ENCODE data around the gene LRP1B. TPM values are rescaled to one million over a fixed set of nuclear protein-coding genes. Genes with fewer than 3 reads are reported as not detected.

LRP1B gene
- total and polyA plus RNA-seq, 8 donors = 0.03 to 1.6 (median 0.84) TPM

DNA sequence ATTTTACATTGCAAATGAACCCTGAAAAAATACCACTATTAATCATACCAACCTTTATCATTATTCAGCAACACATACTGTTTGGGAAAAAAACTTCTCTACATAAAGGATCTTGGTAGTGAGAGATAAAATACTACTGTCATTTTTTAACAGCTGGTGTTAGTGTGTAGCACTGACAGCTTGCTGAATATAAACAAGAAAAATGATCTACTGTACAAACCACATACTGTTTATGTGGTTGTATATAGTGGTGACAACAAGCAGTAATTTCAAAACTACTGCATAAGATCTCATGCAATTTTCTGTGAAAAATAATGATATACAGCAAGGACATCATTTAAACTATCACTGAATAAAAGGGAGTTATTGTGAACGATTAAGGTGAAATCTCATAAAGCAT lies 601.2 kb downstream of the LRP1B start:
- no peak for DNase-seq

DNA sequence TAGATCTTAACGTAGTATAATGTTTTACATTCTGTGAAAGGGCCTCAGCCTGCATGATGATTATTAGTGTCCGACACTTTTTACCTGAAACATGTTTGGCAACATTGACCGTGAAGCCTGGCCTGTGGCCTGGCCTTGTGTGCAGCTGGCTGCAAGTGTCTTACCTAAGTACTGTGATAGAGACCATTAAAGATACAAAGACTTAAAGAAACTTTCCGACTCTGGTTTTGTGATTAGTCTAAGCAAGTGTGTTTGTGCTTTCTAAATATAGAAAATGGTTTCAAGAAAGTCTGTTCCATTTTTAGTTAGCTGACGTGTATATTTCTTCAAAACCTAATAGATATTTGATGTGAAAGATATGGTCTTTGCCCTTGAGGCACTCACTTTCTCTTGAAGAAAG lies 601.8 kb downstream of the LRP1B start:
- no peaks in the 10 kb centered on the region for H3K36me3 ChIP-seq
- no peaks in the 10 kb centered on the region for H3K4me1 ChIP-seq
- intact Hi-C loops (cut with DNase I) = no loop called here
- no peak overlapping the region for H3K27ac ChIP-seq
- no peaks in the 10 kb centered on the region for H3K27me3 ChIP-seq
- TF ChIP-seq, protein P1, sequence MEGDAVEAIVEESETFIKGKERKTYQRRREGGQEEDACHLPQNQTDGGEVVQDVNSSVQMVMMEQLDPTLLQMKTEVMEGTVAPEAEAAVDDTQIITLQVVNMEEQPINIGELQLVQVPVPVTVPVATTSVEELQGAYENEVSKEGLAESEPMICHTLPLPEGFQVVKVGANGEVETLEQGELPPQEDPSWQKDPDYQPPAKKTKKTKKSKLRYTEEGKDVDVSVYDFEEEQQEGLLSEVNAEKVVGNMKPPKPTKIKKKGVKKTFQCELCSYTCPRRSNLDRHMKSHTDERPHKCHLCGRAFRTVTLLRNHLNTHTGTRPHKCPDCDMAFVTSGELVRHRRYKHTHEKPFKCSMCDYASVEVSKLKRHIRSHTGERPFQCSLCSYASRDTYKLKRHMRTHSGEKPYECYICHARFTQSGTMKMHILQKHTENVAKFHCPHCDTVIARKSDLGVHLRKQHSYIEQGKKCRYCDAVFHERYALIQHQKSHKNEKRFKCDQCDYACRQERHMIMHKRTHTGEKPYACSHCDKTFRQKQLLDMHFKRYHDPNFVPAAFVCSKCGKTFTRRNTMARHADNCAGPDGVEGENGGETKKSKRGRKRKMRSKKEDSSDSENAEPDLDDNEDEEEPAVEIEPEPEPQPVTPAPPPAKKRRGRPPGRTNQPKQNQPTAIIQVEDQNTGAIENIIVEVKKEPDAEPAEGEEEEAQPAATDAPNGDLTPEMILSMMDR (IDR thresholded peaks at IDR 0.05) = no peak
- no peak overlapping the region for H3K4me3 ChIP-seq
- H3K9me3 ChIP-seq = no peaks in the 10 kb centered on the region
- ATAC-seq = no peak
- DNase-seq = peak in 1 of 4 donors; percentile 21

More for the DNA sequence above, 601.2 kb downstream of the LRP1B start:
- Histone ChIP-seq H3K27me3 (no peaks in the 10 kb centered on the region), H3K4me1 (no peaks in the 10 kb centered on the region), H3K4me3 (no peak overlapping the region), H3K9me3 (no peaks in the 10 kb centered on the region), H3K36me3 (no peaks in the 10 kb centered on the region), H3K27ac (no peak overlapping the region)
- no peak for ATAC-seq
- TF ChIP-seq, protein P1 (IDR thresholded peaks at IDR 0.05) = no peak
- intact Hi-C loops (cut with DNase I) = no loop called here

DNA sequence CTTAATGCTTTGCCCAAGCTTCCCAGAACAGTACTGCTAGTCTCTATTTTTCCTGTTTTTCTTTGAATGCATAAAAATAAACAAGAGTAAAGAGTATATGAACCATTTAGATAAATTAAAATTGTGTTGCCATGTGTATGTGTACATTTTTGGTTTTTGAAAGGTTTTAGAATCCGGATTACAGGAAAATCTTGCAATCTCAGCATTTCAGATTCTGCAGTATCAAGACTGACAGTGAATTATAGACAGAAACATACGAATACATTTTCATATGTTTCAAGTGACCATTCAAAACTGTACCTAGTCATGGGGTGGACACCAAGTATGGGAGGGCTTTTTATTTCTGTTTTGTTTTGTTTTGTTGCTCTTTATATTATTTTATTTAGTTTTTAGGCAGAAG lies 604.1 kb downstream of the LRP1B start:
- TF ChIP-seq, protein P1 (IDR thresholded peaks at IDR 0.05) = no peak
- H3K4me1 ChIP-seq = no peaks in the 10 kb centered on the region
- no peak for DNase-seq
- no peak overlapping the region for H3K27ac ChIP-seq
- ATAC-seq = no peak
- intact Hi-C loops (cut with DNase I) = no loop called here
- H3K4me3 ChIP-seq = no peak overlapping the region
- H3K36me3 ChIP-seq = no peaks in the 10 kb centered on the region
- no peaks in the 10 kb centered on the region for H3K27me3 ChIP-seq
- H3K9me3 ChIP-seq = no peaks in the 10 kb centered on the region

DNA sequence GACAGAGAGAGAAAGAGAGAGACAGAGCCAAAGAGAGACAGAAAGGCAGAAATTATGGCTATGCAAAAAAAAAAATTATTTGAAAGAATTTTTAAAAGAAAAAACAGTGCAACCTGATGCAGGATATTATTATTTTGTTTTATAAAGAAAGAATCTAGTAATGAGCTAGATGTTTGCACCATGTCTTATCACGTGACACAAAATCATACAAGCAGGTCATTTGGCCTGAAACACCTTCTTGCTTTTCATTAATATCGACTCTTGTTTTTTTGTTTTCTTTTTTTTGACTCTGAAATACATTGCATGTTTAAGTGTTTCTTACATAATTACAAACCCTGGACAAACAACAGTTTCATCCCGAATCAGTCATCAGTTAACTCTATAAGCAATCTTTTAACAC lies 606.0 kb downstream of the LRP1B start:
- Histone ChIP-seq H3K36me3 (no peaks in the 10 kb centered on the region), H3K9me3 (no peaks in the 10 kb centered on the region), H3K4me3 (no peak overlapping the region), H3K27me3 (no peaks in the 10 kb centered on the region), H3K27ac (no peak overlapping the region), H3K4me1 (no peaks in the 10 kb centered on the region)
- no peak for DNase-seq
- TF ChIP-seq, protein P1 (IDR thresholded peaks at IDR 0.05) = no peak
- intact Hi-C loops (cut with DNase I) = no loop called here
- ATAC-seq = no peak

DNA sequence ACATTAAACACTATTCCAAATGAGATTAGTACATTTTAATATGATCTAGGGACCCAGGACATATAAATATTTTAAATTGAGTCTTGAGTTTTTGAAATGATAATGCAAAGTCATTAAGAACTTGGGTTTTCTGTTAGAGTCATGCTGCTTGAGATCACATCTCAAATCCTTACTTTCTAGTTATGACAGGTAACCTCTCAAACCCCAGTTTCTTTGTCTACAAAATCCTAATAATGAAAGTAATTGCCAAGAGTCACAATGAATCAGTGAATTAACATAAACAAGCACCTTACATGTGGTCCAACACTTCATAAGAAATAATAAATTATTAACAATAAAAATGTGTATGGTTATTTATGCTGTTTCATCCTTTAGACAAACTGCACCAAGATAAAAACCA lies 607.6 kb downstream of the LRP1B start:
- TF ChIP-seq, protein P1 (IDR thresholded peaks at IDR 0.05) = no peak
- intact Hi-C loops (cut with DNase I) = no loop called here
- H3K36me3 ChIP-seq = no peaks in the 10 kb centered on the region

More for the DNA sequence above, 607.6 kb downstream of the LRP1B start:
- Histone ChIP-seq H3K4me1 (no peaks in the 10 kb centered on the region), H3K27me3 (no peaks in the 10 kb centered on the region), H3K27ac (no peak overlapping the region), H3K9me3 (no peaks in the 10 kb centered on the region), H3K4me3 (no peak overlapping the region)
- ATAC-seq = no peak
- no peak for DNase-seq

Data from left lung (tissue), 10 donors.